Panc1 (cell line): ENCODE data around the gene TRIP4. TPM values are rescaled to one million over a fixed set of nuclear protein-coding genes. Genes with fewer than 3 reads are reported as not detected.

Experiments used
- ATAC-seq: fragments of 200-7000 bp; cut with Tn5 transposase; 2 replicates; pipeline ENCODE4 v1.9.1; 2020; ENCODE audit warnings: mild to moderate bottlenecking, moderate library complexity
- BruUV-seq: library from RNA; stranded (reverse); fragments of 400-500 nt; replicated peaks from 2 replicates; lab custom pipeline; 2021; lab: Mats Ljungman, UMichigan
- CTCF ChIA-PET: fragments of 300-600 bp; sonication (Branson Sonifier 250); formaldehyde crosslinking; loops from one replicate; lab custom pipeline; 2022; ENCODE audit warnings: antibody characterized with exemption; lab: Charles Lee
- POLR2A ChIA-PET: fragments of 300-600 bp; sonication (Branson Sonifier 250); formaldehyde crosslinking; loops from one replicate; lab custom pipeline; 2022; ENCODE audit warnings: antibody characterized with exemption; lab: Charles Lee
- DNase-seq: peaks from one replicate; pipeline ENCODE4 v3.0.0-alpha.2; 2010; ENCODE audit warnings: low read depth, low spot score
- H3K27ac ChIP-seq: 2 replicates; pipeline ENCODE4 v1.5.1; 2011; ENCODE audit warnings: mild to moderate bottlenecking, low read length, inconsistent platforms
- H3K27me3 ChIP-seq: fragments of 200-500 bp; sonication (Bioruptor generic); 2 replicates; pipeline ENCODE4 v1.6.0; 2014; ENCODE audit warnings: low read length, inconsistent platforms; ENCODE audit not compliant: control insufficient read depth, insufficient read depth
- H3K36me3 ChIP-seq: fragments of 200-500 bp; sonication (Bioruptor generic); 2 replicates; pipeline ENCODE4 v1.5.1; 2014; ENCODE audit warnings: inconsistent platforms, mild to moderate bottlenecking, low read length, moderate library complexity; ENCODE audit not compliant: control insufficient read depth, insufficient read depth
- H3K4me1 ChIP-seq: 2 replicates; pipeline ENCODE4 v1.5.1; 2011; ENCODE audit warnings: inconsistent platforms, mild to moderate bottlenecking, low read length, moderate library complexity; ENCODE audit not compliant: control insufficient read depth, insufficient read depth
- H3K4me3 ChIP-seq, 2 experiments: 2 replicates each; pipeline ENCODE4 v1.5.1; 2011 to 2012; ENCODE audit warnings: low read depth in 2 of 2, low read length in 2 of 2, mild to moderate bottlenecking in 2 of 2, inconsistent platforms in 1 of 2, moderate library complexity in 1 of 2
- H3K9me3 ChIP-seq: fragments of 200-500 bp; sonication (Bioruptor generic); 2 replicates; pipeline ENCODE4 v1.5.1; 2014; ENCODE audit warnings: low read depth, mild to moderate bottlenecking, inconsistent platforms, low read length, moderate library complexity; ENCODE audit not compliant: control insufficient read depth, insufficient read depth
- POLR2AphosphoS5 ChIP-seq: IDR thresholded peaks from 2 replicates; pipeline ENCODE4 v1.6.1; 2012; ENCODE audit warnings: mild to moderate bottlenecking, low read depth, low read length, moderate library complexity
- SIN3A ChIP-seq: IDR thresholded peaks from 2 replicates; pipeline ENCODE4 v1.6.1; 2012; ENCODE audit warnings: low read depth, mild to moderate bottlenecking, low read length, moderate library complexity, borderline replicate concordance; ENCODE audit not compliant: insufficient read depth
- TCF7L2 ChIP-seq: IDR thresholded peaks from 2 replicates; pipeline ENCODE4 v1.6.1; 2011; ENCODE audit warnings: mild to moderate bottlenecking, low read depth, low read length, inconsistent platforms
- in situ Hi-C: cut with HindIII; loops from 2 replicates; pipeline ENCODE4 v1.10.0; 2016; ENCODE audit warnings: low sequenced_read_pairs, low pct_unique_long_range_greater_than_20kb
- intact Hi-C: fragments of 100-400 bp; cut with micrococcal nuclease; formaldehyde crosslinking; loops from one replicate; pipeline ENCODE4 v1.10.0; 2022; ENCODE audit not compliant: unreplicated experiment
- total RNA-seq: library from RNA; stranded (reverse); gene quantifications from one replicate; pipeline ENCODE4 v1.2.1, GENCODE V29; 2021; ENCODE audit not compliant: unreplicated experiment
- TF ChIP-seq, protein P1 (sequence below), 2 experiments: IDR thresholded peaks; 2 replicates each; pipeline ENCODE4 v1.6.1; 2011 to 2012; ENCODE audit warnings: low read depth in 2 of 2, control low read depth in 1 of 2, low read length in 1 of 2, mild to moderate bottlenecking in 1 of 2, moderate library complexity in 1 of 2; ENCODE audit not compliant: insufficient read depth in 1 of 2
- TF ChIP-seq, protein P2 (sequence below): fragments of 450-650 bp; IDR thresholded peaks from 2 replicates; pipeline ENCODE4 v1.5.1; 2017; ENCODE audit warnings: mild to moderate bottlenecking

Gene TRIP4
- total RNA-seq, 1 experiment from 2014 or later, result 42.8 TPM

DNA sequence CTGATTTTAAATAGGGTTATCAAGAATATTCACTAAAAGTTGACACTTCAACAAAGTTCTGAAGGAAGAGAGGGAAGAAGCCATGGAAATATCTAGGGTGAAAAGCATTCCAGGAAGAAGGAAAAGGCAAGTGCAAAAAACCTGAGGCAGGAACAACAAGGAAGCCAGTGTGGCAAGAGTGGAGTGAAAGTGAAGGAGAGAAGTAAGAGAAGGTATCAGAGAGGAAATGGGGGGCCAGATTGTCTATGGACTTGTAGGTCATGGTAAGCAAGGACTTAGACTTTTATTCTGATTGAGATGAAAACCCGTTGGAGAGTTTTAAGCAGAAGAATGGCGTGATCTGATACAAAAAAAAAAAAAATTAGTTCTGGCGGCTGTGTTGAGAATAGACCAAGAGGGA lies 54.2 kb downstream of the TRIP4 start:
- Histone ChIP-seq H3K9me3 (no peaks in the 10 kb centered on the region), H3K4me1 (peaks cover 16% of the 10 kb centered on the region), H3K36me3 (no peaks in the 10 kb centered on the region), H3K27ac (no peak overlapping the region), H3K4me3 (no peak overlapping the region), H3K27me3 (no peaks in the 10 kb centered on the region)
- ATAC-seq (no peak), DNase-seq (no peak)
- intact Hi-C loops, result no loop called here
- in situ Hi-C loops, result no loop called here
- POLR2A ChIA-PET, result no interaction called here
- TF ChIP-seq, protein P1, sequence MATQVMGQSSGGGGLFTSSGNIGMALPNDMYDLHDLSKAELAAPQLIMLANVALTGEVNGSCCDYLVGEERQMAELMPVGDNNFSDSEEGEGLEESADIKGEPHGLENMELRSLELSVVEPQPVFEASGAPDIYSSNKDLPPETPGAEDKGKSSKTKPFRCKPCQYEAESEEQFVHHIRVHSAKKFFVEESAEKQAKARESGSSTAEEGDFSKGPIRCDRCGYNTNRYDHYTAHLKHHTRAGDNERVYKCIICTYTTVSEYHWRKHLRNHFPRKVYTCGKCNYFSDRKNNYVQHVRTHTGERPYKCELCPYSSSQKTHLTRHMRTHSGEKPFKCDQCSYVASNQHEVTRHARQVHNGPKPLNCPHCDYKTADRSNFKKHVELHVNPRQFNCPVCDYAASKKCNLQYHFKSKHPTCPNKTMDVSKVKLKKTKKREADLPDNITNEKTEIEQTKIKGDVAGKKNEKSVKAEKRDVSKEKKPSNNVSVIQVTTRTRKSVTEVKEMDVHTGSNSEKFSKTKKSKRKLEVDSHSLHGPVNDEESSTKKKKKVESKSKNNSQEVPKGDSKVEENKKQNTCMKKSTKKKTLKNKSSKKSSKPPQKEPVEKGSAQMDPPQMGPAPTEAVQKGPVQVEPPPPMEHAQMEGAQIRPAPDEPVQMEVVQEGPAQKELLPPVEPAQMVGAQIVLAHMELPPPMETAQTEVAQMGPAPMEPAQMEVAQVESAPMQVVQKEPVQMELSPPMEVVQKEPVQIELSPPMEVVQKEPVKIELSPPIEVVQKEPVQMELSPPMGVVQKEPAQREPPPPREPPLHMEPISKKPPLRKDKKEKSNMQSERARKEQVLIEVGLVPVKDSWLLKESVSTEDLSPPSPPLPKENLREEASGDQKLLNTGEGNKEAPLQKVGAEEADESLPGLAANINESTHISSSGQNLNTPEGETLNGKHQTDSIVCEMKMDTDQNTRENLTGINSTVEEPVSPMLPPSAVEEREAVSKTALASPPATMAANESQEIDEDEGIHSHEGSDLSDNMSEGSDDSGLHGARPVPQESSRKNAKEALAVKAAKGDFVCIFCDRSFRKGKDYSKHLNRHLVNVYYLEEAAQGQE (IDR thresholded peaks at IDR 0.05; ENCODE audit: insufficient read depth in 1 of 2, low read depth in 2 of 2, low read length in 1 of 2), result no peak
- TF ChIP-seq TCF7L2, result no peak
- TF ChIP-seq SIN3A, result no peak
- TF ChIP-seq, protein P2, sequence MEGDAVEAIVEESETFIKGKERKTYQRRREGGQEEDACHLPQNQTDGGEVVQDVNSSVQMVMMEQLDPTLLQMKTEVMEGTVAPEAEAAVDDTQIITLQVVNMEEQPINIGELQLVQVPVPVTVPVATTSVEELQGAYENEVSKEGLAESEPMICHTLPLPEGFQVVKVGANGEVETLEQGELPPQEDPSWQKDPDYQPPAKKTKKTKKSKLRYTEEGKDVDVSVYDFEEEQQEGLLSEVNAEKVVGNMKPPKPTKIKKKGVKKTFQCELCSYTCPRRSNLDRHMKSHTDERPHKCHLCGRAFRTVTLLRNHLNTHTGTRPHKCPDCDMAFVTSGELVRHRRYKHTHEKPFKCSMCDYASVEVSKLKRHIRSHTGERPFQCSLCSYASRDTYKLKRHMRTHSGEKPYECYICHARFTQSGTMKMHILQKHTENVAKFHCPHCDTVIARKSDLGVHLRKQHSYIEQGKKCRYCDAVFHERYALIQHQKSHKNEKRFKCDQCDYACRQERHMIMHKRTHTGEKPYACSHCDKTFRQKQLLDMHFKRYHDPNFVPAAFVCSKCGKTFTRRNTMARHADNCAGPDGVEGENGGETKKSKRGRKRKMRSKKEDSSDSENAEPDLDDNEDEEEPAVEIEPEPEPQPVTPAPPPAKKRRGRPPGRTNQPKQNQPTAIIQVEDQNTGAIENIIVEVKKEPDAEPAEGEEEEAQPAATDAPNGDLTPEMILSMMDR, result no peak
- no peak for TF ChIP-seq POLR2AphosphoS5
- CTCF ChIA-PET, result no interaction called here
- no TSS peak for BruUV-seq

DNA sequence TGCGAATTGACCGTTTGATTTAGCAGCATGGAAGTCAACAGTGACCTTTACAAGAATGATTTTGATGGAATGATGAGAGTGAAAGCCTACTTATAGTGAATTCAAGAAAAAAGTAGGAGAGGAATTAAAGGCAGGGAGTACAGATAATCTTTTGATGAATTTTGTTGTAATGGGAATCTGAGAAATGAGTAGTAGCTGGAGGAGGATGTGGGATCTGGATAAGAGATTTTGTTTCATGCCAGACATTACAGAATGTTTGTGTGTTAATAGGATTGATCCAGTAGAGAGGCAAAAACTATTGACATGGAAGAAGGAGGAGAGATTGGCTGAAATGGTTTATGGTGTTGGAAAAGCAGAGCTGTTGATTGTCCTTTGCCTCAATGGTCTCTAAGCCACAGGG lies 55.4 kb downstream of the TRIP4 start:
- DNase-seq, result no peak
- in situ Hi-C loops (no loop called here), intact Hi-C loops (no loop called here)
- TF ChIP-seq SIN3A, result no peak
- no peak for TF ChIP-seq POLR2AphosphoS5
- TF ChIP-seq, protein P2, result no peak
- TF ChIP-seq, protein P1 (IDR thresholded peaks at IDR 0.05; ENCODE audit: insufficient read depth in 1 of 2, low read depth in 2 of 2, low read length in 1 of 2), result no peak
- no peak for TF ChIP-seq TCF7L2
- no peaks in the 10 kb centered on the region for H3K27me3 ChIP-seq
- no peaks in the 10 kb centered on the region for H3K9me3 ChIP-seq
- no peaks in the 10 kb centered on the region for H3K36me3 ChIP-seq
- ATAC-seq, result no peak
- no TSS peak for BruUV-seq
- H3K4me3 ChIP-seq, result no peak overlapping the region
- peaks cover 16% of the 10 kb centered on the region for H3K4me1 ChIP-seq
- H3K27ac ChIP-seq, result no peak overlapping the region
- ChIA-PET POLR2A (interaction anchor here (0.6 kb wide), 1 partner anchor 32 kb away, joined by 6 read pairs; no protein-coding TSS in a partner anchor), CTCF (no interaction called here)
